Measurements from ENCODE around the gene TSPEAR.

GRCh38 chr21:44612029-44612486, 99.3 kb downstream of the TSPEAR start, which contains the start of gene KRTAP10-8:
- TF ChIP-seq CTCF (conservative IDR thresholded peaks at IDR 0.05 in 1 of 2, IDR thresholded peaks at IDR 0.05 in 1 of 2; ENCODE audit: low read depth in 1 of 2, low read length in 2 of 2) = no peak
- no peak for TF ChIP-seq EZH2 (IDR thresholded peaks at IDR 0.05; ENCODE audit: low read length, missing control alignments)

Data from fibroblast of lung (primary cell).